ENCODE data around the gene LY9.

LY9 gene

GRCh38 chr1:160807247-160807646 is 11.3 kb downstream of the LY9 start:
- DNase-seq, result no peak

- no peak for DNase-seq
Measured at GRCh38 chr1:160807738-160808137, 11.8 kb downstream of the LY9 start.

DNA sequence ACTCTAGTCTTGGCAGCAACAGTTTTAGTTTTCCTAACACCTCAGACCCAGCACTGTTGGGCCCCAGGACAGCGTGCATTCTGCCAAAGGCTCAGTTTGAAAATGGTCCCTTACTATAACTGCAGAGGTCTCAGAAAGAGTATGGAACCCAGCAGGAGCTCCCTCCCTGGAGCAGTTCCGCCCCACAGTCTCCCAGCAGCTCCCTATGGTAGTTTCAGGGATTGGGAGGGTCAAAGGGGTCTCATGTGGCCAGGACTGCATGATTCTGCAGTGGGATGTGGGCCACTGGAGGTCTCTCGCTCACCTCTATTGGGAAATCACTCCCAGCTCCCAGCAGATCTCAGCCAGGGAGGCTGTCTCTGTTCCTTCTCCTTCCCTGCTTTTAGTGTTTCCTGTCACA is 12.3 kb downstream of the LY9 start:
- DNase-seq, result no peak

DNA sequence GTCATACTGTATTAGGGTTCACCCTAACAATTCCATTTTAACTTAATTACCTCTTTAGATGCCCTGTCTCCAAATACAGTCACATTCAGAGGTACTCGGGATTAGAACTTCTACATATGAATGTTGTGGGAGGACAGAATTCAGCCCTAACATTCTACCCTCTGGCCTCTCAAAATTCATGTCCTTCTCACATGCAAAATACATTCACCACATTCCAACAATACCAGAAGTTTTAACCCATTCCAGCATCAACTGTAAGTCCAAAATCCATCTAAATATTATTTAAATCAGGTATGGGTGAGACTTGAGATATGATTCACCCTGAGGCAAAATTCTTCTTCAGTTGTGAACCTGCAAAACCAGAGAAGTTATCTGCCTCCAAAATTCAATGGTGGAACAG is 14.5 kb downstream of the LY9 start:
- DNase-seq, result no peak

DNA sequence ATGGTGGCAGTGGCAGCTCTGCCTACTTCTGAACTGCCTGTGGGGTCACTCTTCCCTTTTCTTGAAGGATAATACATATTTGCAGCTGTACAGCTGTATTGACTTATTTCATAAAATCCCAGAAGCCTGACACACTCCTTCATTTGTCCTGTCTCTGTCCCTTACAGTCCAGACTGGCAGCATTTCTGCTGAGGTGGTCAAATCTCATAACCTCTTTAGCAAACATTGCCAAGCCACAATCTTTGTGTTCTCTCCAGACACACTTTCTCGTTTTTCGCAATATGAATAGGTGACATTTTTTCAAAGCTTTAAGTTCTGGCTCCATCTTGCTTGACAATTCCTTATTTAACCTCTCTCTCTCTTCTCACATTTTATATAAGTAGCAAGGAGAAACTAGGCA is 15.2 kb downstream of the LY9 start:
- DNase-seq, result no peak

GRCh38 chr1:160813215-160813614 is 17.2 kb downstream of the LY9 start:
- no peak for DNase-seq

DNA sequence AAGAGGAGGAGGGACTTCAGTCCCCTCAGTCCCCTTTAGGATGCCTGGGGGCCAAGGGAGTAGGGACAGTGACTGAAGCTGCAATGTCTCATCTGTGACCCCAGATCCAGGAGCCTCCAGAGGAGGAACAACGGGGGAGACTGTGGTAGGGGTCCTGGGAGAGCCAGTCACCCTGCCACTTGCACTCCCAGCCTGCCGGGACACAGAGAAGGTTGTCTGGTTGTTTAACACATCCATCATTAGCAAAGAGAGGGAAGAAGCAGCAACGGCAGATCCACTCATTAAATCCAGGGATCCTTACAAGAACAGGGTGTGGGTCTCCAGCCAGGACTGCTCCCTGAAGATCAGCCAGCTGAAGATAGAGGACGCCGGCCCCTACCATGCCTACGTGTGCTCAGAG is 18.3 kb downstream of the LY9 start:
- no peak for DNase-seq

DNA sequence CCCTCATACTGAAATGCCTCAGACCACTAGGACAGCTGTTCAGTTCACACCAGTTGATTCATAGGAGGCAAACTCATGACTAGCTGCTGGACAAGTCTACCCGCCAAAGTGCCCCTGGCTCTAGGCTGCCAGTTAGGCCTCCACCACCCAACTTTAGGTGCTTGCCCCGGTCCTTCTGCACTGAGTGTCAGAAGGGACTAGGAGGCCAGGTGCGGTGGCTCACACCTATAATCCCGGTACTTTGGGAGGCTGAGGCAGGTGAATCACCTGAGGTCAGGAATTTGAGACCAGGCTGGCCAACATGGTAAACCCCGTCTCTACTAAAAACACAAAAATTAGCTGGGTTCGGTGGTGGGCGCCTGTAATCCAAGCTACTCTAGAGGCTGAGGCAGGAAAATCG is 18.9 kb downstream of the LY9 start:
- DNase-seq, result no peak

DNA sequence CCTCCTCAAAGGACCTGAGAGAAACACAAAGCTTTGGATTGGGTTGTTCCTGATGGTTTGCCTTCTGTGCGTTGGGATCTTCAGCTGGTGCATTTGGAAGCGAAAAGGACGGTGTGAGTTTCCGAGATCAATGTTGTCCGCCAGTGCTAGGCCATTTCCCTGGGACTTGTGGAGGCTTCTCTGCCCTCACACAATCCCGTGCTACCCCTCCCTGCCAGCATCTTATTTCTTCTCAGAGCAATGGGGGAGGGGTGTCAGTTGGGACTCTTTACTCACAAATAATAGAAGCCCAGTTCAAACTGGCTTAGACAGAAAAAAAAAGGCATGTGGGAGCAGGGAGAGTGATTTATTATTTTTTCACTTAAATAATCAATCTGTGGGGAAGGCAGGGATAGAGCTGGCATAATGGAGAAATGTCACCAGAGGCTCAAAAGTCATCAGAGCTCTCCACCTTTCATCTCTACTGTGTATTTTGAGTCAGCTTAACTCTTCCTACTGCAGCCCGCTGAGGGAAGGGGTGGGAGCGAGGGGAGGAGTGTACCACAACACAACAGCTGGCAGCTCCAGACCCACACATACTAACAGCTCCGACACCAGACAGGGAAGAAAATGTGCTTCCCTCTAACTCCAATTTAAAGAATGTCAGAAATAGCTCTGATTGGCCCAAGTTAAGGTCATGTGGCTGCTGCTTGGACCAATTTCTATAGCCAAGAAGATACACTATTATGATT is 22.4 kb downstream of the LY9 start:
- DNase-seq, result no peak

GRCh38 chr1:160819186-160819585 is 23.2 kb downstream of the LY9 start:
- no peak for DNase-seq

DNA sequence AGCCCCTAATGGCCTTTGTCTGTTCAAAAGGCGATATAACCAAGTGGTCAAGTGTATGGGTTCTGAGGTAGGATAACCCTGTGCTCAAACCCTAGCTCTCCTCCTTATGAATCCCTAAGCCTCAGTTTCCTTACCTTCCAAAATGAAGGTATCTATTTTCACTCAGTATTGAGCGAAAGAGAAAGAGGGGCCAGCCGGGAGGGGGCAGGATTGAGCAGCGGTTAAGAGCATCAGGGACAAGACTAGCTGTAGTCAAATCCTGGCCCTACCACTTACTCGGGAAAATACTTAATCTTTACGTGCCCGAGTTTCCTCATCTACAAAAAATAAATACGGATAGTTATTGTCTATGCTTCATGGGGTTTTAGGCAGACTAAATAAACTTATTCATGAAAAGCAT is 25.7 kb downstream of the LY9 start:
- no peak for DNase-seq

- no peak for DNase-seq
Measured at GRCh38 chr1:160823296-160823695, 27.3 kb downstream of the LY9 start.

GRCh38 chr1:160826546-160826945 is 30.6 kb downstream of the LY9 start:
- DNase-seq, result no peak

- DNase-seq, result no peak
Measured at GRCh38 chr1:160827418-160827817, 31.4 kb downstream of the LY9 start.

- DNase-seq, result no peak
Measured at GRCh38 chr1:160829766-160830165, 33.8 kb downstream of the LY9 start.

DNA sequence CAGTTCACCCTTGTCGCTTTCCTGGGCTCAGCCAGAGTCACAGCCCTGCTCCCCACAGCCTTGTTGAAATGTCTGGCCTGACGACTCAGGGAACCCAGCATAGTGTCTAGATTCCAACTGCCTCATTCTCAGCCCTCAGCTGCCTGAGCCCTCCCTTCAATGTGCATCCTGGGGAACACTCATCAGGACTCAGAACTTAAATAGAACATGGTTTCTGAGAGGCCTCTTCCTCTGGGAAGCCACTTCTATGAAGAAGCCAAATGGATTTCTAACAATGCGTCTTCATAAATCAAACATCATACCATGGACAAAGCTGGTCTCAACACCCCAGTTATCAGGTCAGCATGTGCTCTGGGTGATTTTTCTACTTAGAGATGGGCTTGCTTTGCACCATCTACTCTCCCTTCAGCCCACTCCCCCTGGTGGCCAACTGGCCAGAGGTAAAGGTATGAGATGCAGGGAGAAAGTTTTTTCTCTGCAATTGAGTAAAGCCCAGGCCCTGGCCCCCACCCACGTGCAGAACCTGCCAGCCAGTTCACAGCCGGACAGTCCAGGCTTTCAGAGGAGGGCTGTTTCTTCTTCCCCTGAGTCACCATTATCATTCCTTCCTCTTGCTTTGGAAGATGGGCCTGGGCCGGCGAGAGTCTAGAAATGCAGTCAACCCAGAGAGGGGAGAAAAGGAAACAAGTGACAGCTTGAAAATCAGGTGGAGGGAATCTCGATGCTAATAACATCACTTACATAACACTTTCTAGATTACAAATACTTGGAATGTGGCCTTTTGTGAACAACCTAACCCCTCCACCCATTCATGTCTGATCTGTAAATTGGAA is 34.6 kb downstream of the LY9 start:
- peak; percentile 29 for DNase-seq

- peak; percentile 3 for DNase-seq
Measured at GRCh38 chr1:160834945-160835565, 39.1 kb downstream of the LY9 start.

DNA sequence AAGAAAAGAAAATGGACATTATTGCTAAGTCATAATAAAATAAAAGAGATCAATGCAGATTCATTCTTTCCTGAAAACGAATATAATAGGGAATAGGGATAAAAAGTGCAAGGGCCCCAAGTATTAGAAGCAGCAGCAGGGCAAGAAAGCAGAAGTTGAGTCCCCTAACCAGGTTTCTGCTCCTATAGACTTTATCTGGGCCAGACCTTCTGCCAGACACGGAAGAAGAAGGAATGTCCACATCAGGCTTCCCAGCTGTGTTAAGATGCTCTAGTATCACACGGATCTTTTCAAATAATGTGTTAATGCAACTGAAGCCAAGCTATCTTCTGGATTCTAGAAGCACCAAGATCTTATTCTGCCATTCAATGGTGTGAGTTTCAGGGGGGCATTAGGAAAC is 39.8 kb downstream of the LY9 start:
- no peak for DNase-seq

DNA sequence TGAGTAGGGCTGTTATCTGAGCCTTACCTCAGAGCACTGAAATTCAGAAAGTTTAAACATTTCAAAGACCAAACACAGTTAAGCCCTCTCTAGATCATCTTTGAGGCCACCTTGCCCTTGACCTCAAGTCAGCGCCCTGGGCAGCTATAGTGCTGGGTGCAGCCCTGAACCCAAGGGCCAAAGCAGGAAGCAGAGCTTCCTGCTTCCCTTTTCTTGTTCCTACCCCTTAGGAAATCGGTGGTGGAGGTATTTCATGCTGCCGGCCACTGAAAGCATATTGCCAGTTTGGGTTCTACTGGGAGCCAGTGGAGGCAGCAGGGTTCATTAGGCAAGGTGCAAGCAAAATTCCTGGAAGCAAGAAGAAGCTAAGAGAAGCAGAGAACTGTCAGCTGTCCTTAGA is 40.6 kb downstream of the LY9 start:
- DNase-seq, result no peak

DNA sequence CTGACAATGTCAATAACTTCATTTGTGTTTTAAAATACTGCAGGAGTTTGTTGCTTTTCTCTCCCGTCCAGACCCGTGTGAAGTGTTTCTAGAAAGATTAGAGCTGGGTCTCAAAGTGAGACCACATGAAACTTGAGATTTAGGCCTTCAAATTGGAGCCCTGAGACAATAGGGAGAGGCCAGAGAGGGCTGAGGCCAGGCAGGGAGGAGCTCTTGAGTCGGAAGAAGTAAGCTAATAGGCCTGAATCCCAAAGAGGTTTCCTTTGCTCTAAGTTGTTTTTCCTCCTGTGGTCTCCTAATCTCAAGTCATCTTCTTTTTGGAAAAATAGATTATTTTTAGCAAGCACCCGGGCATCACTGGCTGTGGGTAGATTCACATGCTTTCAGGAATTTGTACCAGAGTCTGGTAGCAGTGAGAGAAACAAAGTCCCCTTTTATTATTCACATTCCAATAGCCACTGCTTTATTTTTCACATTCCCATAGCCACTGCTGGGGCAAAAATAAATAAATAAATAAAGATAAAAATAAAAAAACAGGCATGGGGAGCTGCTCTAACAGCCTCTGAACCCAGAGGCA is 41.1 kb downstream of the LY9 start:
- DNase-seq, result no peak

GRCh38 chr1:160837558-160838205 is 41.7 kb downstream of the LY9 start:
- DNase-seq, result no peak

DNA sequence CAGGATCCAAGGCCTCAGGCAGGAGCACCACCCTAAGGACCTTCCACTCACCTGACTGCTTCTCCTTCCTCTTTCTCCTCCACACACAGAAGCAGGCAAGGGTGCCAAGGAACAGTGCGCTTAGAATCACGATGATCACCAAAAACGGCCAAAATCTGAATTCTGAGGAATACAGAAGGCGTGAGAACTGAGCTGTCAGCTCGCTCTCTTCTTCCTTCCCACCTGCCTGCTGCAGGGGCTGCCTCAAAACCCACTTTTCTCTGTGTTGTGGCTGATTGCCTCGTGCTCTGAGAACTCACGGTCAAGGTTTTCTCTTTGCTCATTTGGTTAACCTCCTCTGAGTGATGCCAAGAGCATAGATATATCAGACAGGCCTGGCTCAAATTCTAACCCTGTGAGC is 42.9 kb downstream of the LY9 start:
- no peak for DNase-seq

GRCh38 chr1:160839746-160840145 is 43.8 kb downstream of the LY9 start:
- no peak for DNase-seq

Measured in kidney glomerular epithelial cell (primary cell).